IPS-15b (cell line): ENCODE data around the gene PMS1.

Source experiments
- H3K27me3 ChIP-seq: one replicate; pipeline ENCODE4 v1.6.1; 2013; ENCODE audit warnings: low read length; ENCODE audit not compliant: control insufficient read depth, insufficient read depth
- H3K36me3 ChIP-seq: one replicate; pipeline ENCODE4 v1.6.1; 2013; ENCODE audit warnings: low read length; ENCODE audit not compliant: control insufficient read depth, insufficient read depth
- H3K4me1 ChIP-seq: one replicate; pipeline ENCODE4 v1.6.1; 2013; ENCODE audit warnings: mild to moderate bottlenecking, low read length; ENCODE audit not compliant: control insufficient read depth, insufficient read depth
- H3K4me3 ChIP-seq: one replicate; pipeline ENCODE4 v1.5.1; 2013; ENCODE audit warnings: low read depth, low read length
- H3K9ac ChIP-seq: one replicate; pipeline ENCODE4 v1.6.1; 2013; ENCODE audit warnings: low read depth, mild to moderate bottlenecking, low read length
- H3K9me3 ChIP-seq: one replicate; pipeline ENCODE4 v1.6.1; 2013; ENCODE audit warnings: mild to moderate bottlenecking, low read length; ENCODE audit not compliant: control insufficient read depth, insufficient read depth

Gene PMS1

DNA sequence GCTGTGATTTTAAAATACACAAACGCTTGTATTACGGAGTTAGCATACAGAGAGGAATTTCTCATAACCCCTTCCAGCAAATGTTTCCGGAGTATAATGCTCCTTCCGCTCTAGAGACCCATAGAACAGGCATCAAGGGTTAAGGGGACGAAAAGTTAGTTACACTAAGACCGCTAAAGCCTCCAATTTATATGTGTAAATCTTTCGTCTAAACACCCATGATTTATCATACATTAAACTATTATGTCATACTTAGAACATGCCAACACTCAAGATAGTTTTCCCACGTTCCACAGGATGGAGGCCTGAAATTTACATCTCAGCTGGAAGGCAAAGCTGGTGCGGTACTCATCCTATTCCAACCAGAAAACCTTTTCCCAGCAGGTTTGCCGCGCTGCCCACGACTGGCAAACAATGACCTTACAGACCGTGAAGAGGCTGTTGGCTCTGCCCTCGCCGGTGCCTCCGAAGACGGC lies 761 bp upstream of the PMS1 start:
- Histone ChIP-seq H3K4me1 (peaks cover 8% of the 10 kb centered on the region), H3K36me3 (peaks cover 3% of the 10 kb centered on the region), H3K4me3 (peak overlapping the region; percentile 92), H3K9ac (peak overlapping the region; percentile 88), H3K27me3 (no peaks in the 10 kb centered on the region), H3K9me3 (no peaks in the 10 kb centered on the region)

DNA sequence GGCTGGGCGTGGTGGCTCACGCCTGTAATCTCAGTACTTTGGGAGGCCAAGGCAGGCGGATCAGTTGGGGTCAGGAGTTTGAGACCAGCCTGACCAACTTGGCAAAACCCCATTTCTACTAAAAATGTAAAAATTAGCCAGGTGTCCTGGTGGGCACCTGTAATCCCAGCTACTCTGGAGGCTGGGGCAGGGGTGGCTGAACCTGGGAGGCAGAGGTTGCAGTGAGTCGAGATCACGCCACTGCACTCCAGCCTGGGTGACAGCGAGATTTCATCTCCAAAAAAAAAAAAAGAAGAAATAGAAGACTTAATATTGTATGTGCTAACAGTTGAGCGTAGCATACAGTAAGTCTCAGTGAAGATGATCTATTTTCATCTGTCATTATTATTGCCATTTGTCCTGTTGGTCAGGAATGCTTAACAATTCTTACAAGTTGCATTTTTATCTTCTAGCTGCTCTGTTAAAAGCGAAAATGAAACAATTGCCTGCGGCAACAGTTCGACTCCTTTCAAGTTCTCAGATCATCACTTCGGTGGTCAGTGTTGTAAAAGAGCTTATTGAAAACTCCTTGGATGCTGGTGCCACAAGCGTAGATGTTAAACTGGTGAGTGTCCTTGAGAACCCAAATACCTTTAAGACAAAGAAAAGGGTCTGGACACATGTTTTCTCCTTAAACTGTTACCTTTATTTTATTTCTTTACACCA lies 7.2 kb downstream of the PMS1 start:
- no peaks in the 10 kb centered on the region for H3K4me1 ChIP-seq
- H3K4me3 ChIP-seq = no peak overlapping the region
- H3K36me3 ChIP-seq = no peaks in the 10 kb centered on the region
- no peak overlapping the region for H3K9ac ChIP-seq
- no peaks in the 10 kb centered on the region for H3K9me3 ChIP-seq
- no peaks in the 10 kb centered on the region for H3K27me3 ChIP-seq

DNA sequence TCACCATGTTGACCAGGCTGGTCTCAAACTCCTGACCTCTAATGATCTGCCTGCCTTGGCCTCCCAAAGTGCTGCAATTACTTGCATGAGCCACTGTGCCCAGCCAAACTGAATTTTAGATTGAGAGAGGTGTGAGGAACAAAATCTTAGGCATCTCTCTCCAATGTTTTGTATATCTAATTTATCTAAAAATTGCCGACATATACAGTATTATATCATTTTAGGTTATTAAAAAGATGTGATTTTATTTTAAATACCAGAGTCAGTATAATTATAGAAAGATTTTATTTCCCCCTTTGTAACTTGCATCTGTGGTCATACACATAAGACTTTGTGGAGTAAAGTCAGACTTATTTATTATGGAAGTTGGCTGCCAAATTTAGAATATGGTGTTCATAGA lies 10.1 kb downstream of the PMS1 start:
- Histone ChIP-seq H3K9me3 (no peaks in the 10 kb centered on the region), H3K27me3 (no peaks in the 10 kb centered on the region), H3K4me1 (no peaks in the 10 kb centered on the region), H3K9ac (no peak overlapping the region), H3K4me3 (no peak overlapping the region), H3K36me3 (peaks cover 3% of the 10 kb centered on the region)

GRCh38 chr2:189797902-189798301 lies 13.7 kb downstream of the PMS1 start:
- no peaks in the 10 kb centered on the region for H3K27me3 ChIP-seq
- H3K9ac ChIP-seq = no peak overlapping the region
- H3K4me3 ChIP-seq = no peak overlapping the region
- H3K9me3 ChIP-seq = no peaks in the 10 kb centered on the region
- H3K36me3 ChIP-seq = peaks cover 10% of the 10 kb centered on the region
- no peaks in the 10 kb centered on the region for H3K4me1 ChIP-seq

GRCh38 chr2:189798312-189799029 lies 14.2 kb downstream of the PMS1 start:
- Histone ChIP-seq H3K36me3 (peaks cover 10% of the 10 kb centered on the region), H3K27me3 (no peaks in the 10 kb centered on the region), H3K4me1 (no peaks in the 10 kb centered on the region), H3K9ac (no peak overlapping the region), H3K9me3 (no peaks in the 10 kb centered on the region), H3K4me3 (no peak overlapping the region)

DNA sequence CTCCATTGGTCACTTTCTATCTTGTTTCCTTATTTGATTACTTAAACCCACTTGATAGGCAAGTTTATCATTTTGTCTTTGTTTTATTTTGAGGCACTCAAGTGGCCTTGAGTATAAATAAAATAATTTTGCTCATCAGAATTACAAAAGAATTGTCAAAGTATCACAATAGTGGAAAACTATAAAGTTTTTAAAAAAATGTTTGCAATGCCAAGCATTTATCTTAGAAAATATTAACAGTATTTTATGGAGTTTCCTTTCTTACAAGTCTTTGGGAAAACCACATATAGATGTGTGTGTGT lies 14.7 kb downstream of the PMS1 start:
- Histone ChIP-seq H3K4me1 (no peaks in the 10 kb centered on the region), H3K36me3 (peaks cover 10% of the 10 kb centered on the region), H3K9me3 (no peaks in the 10 kb centered on the region), H3K9ac (no peak overlapping the region), H3K27me3 (no peaks in the 10 kb centered on the region), H3K4me3 (no peak overlapping the region)

GRCh38 chr2:189799531-189799930 lies 15.3 kb downstream of the PMS1 start:
- Histone ChIP-seq H3K9me3 (no peaks in the 10 kb centered on the region), H3K4me3 (no peak overlapping the region), H3K9ac (no peak overlapping the region), H3K4me1 (no peaks in the 10 kb centered on the region), H3K27me3 (no peaks in the 10 kb centered on the region), H3K36me3 (peaks cover 10% of the 10 kb centered on the region)

- no peaks in the 10 kb centered on the region for H3K27me3 ChIP-seq
- H3K9me3 ChIP-seq = no peaks in the 10 kb centered on the region
- no peak overlapping the region for H3K4me3 ChIP-seq
- no peaks in the 10 kb centered on the region for H3K4me1 ChIP-seq
- H3K36me3 ChIP-seq = peaks cover 10% of the 10 kb centered on the region
- no peak overlapping the region for H3K9ac ChIP-seq
Measured at GRCh38 chr2:189802396-189802912, 18.2 kb downstream of the PMS1 start.

DNA sequence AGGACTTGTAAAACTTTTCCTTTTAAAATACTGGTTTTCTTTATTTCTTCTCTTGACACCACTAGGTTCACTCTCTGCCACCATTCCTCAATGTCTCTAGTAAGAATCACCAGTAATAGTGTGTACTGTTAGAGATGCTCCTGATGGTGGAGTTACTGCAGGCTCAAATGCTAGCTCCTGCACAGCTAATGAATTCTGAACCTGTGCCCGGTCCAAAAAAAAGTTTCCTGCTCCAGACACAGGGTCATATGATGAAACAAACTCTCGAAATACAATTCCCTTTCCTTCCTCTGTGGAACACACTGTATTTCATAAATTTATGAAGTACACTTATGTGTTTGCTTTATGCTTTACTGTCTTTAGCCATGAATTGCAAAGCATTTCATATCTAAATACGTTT lies 19.2 kb downstream of the PMS1 start:
- Histone ChIP-seq H3K4me1 (no peaks in the 10 kb centered on the region), H3K9ac (no peak overlapping the region), H3K36me3 (peaks cover 6% of the 10 kb centered on the region), H3K27me3 (no peaks in the 10 kb centered on the region), H3K9me3 (no peaks in the 10 kb centered on the region), H3K4me3 (no peak overlapping the region)

GRCh38 chr2:189818249-189819038 lies 34.2 kb downstream of the PMS1 start:
- no peaks in the 10 kb centered on the region for H3K4me1 ChIP-seq
- H3K4me3 ChIP-seq = no peak overlapping the region
- no peaks in the 10 kb centered on the region for H3K9me3 ChIP-seq
- no peaks in the 10 kb centered on the region for H3K27me3 ChIP-seq
- no peaks in the 10 kb centered on the region for H3K36me3 ChIP-seq
- H3K9ac ChIP-seq = no peak overlapping the region

- no peak overlapping the region for H3K9ac ChIP-seq
- H3K4me1 ChIP-seq = no peaks in the 10 kb centered on the region
- H3K27me3 ChIP-seq = no peaks in the 10 kb centered on the region
- H3K4me3 ChIP-seq = no peak overlapping the region
- no peaks in the 10 kb centered on the region for H3K9me3 ChIP-seq
- no peaks in the 10 kb centered on the region for H3K36me3 ChIP-seq
Measured at GRCh38 chr2:189819297-189819704, 35.1 kb downstream of the PMS1 start.
